K562 (cell line): ENCODE data around the gene RAVER2.

ENCODE experiments used
- MAFK ChIP-seq: IDR thresholded peaks from 2 replicates; pipeline ENCODE4 v1.6.1; 2011; ENCODE audit warnings: low read length, improper control_type of control experiment
- NFE2L1 ChIP-seq: fragments of 450-650 bp; IDR thresholded peaks from 2 replicates; pipeline ENCODE4 v1.6.1; 2016; ENCODE audit warnings: missing genetic modification characterization, low read depth, mild to moderate bottlenecking, missing compliant biosample characterization, moderate library complexity, borderline replicate concordance
- POLR2AphosphoS5 ChIP-seq: IDR thresholded peaks from 2 replicates; pipeline ENCODE4 v1.6.1; 2011; ENCODE audit warnings: mild to moderate bottlenecking, low read depth, low read length, moderate library complexity; ENCODE audit not compliant: control insufficient read depth, insufficient read depth
- SIN3A ChIP-seq, 2 experiments: fragments of 150-350 bp in 1 of 2; IDR thresholded peaks; 2 replicates each; pipeline ENCODE4 v1.6.1; 2011 to 2016; ENCODE audit warnings: borderline replicate concordance in 2 of 2, low read depth in 2 of 2, low read length in 2 of 2, mild to moderate bottlenecking in 2 of 2, moderate library complexity in 2 of 2; ENCODE audit not compliant: control insufficient read depth in 1 of 2
- SMAD1 ChIP-seq: fragments of 150-350 bp; IDR thresholded peaks from 2 replicates; pipeline ENCODE4 v1.6.1; 2014; ENCODE audit warnings: low read length, low read depth; ENCODE audit not compliant: partially characterized antibody
- SMC3 ChIP-seq: conservative IDR thresholded peaks from 2 replicates; pipeline ENCODE4 v1.6.1; 2011; ENCODE audit warnings: low read depth, low read length, improper control_type of control experiment; ENCODE audit not compliant: insufficient read depth
- SP1 ChIP-seq: sonication (generic); formaldehyde crosslinking; IDR thresholded peaks from 2 replicates; pipeline ENCODE4 v1.8.1; 2022; ENCODE audit warnings: mild to moderate bottlenecking, missing genetic modification reagents
- SREBF2 ChIP-seq: sonication (generic); formaldehyde crosslinking; IDR thresholded peaks from 2 replicates; pipeline ENCODE4 v1.4.0; 2020; ENCODE audit warnings: mild to moderate bottlenecking, missing genetic modification reagents
- ZNF224 ChIP-seq: sonication (generic); formaldehyde crosslinking; IDR thresholded peaks from 2 replicates; pipeline ENCODE4 v1.8.0; 2022; ENCODE audit warnings: mild to moderate bottlenecking, missing genetic modification reagents
- ZNF263 ChIP-seq: sonication (generic); formaldehyde crosslinking; IDR thresholded peaks from 2 replicates; pipeline ENCODE4 v1.8.0; 2022; ENCODE audit warnings: mild to moderate bottlenecking, missing genetic modification reagents, borderline replicate concordance
- TF ChIP-seq, protein P1 (sequence below), 2 experiments: fragments of 450-650 bp; formaldehyde crosslinking in 1 of 2; IDR thresholded peaks; 2 replicates each; pipeline versions ENCODE4 v1.4.0 to v1.6.1; 2014 to 2020; ENCODE audit warnings: mild to moderate bottlenecking in 2 of 2, borderline replicate concordance in 1 of 2, low read depth in 1 of 2
- TF ChIP-seq, protein P2 (sequence below): sonication (generic); formaldehyde crosslinking; IDR thresholded peaks from 2 replicates; pipeline ENCODE4 v1.4.0; 2020; ENCODE audit warnings: mild to moderate bottlenecking, missing genetic modification reagents
- TF ChIP-seq, protein P3 (sequence below): sonication (generic); formaldehyde crosslinking; IDR thresholded peaks from 2 replicates; pipeline ENCODE4 v1.9.0; 2022; ENCODE audit warnings: mild to moderate bottlenecking, missing genetic modification reagents
- TF ChIP-seq, protein P4 (sequence below), 3 experiments: IDR thresholded peaks in 2 of 3; conservative IDR thresholded peaks in 1 of 3; 2 replicates each; pipeline ENCODE4 v1.5.1; 2011 to 2012; ENCODE audit warnings: low read length in 3 of 3, mild to moderate bottlenecking in 3 of 3, control low read depth in 2 of 3, improper control_type of control experiment in 1 of 3, inconsistent platforms in 1 of 3, low read depth in 1 of 3, mixed read lengths in 1 of 3, moderate library complexity in 1 of 3; ENCODE audit not compliant: insufficient read depth in 2 of 3

DNA sequence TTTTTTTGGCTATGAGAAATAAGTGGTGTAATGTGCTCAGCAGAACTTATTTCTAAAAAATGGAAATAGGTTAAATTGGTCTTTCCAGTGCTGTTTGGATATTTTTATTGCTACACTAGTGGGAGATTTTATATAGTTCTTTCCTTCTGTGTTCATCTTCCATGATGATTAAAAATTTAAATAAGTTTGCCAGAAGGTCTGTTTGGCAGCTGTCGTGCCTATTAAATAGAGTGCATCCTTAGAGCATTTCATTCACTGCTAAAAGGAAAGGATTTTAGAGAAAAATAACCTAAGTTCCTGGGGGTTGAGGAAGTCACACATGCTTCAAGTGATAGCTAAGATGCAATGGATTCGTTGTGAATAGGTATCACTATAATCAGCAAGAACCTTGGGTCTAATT lies 29.7 kb upstream of the RAVER2 start:
- no peak for TF ChIP-seq ZNF263 (CRISPR knock-in tag)
- TF ChIP-seq NFE2L1 (tag): no peak
- TF ChIP-seq, protein P1, sequence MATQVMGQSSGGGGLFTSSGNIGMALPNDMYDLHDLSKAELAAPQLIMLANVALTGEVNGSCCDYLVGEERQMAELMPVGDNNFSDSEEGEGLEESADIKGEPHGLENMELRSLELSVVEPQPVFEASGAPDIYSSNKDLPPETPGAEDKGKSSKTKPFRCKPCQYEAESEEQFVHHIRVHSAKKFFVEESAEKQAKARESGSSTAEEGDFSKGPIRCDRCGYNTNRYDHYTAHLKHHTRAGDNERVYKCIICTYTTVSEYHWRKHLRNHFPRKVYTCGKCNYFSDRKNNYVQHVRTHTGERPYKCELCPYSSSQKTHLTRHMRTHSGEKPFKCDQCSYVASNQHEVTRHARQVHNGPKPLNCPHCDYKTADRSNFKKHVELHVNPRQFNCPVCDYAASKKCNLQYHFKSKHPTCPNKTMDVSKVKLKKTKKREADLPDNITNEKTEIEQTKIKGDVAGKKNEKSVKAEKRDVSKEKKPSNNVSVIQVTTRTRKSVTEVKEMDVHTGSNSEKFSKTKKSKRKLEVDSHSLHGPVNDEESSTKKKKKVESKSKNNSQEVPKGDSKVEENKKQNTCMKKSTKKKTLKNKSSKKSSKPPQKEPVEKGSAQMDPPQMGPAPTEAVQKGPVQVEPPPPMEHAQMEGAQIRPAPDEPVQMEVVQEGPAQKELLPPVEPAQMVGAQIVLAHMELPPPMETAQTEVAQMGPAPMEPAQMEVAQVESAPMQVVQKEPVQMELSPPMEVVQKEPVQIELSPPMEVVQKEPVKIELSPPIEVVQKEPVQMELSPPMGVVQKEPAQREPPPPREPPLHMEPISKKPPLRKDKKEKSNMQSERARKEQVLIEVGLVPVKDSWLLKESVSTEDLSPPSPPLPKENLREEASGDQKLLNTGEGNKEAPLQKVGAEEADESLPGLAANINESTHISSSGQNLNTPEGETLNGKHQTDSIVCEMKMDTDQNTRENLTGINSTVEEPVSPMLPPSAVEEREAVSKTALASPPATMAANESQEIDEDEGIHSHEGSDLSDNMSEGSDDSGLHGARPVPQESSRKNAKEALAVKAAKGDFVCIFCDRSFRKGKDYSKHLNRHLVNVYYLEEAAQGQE (IDR thresholded peaks at IDR 0.05; ENCODE audit: borderline replicate concordance): no peak
- TF ChIP-seq, protein P1 (CRISPR knock-in tag; IDR thresholded peaks at IDR 0.05; ENCODE audit: low read depth): no peak
- no peak for TF ChIP-seq SP1 (CRISPR knock-in tag)
- TF ChIP-seq SREBF2 (CRISPR knock-in tag): no peak
- no peak for TF ChIP-seq POLR2AphosphoS5
- no peak for TF ChIP-seq SIN3A (IDR thresholded peaks at IDR 0.05; ENCODE audit: borderline replicate concordance in 2 of 2, control insufficient read depth in 1 of 2, low read depth in 2 of 2, low read length in 2 of 2)
- TF ChIP-seq, protein P2, sequence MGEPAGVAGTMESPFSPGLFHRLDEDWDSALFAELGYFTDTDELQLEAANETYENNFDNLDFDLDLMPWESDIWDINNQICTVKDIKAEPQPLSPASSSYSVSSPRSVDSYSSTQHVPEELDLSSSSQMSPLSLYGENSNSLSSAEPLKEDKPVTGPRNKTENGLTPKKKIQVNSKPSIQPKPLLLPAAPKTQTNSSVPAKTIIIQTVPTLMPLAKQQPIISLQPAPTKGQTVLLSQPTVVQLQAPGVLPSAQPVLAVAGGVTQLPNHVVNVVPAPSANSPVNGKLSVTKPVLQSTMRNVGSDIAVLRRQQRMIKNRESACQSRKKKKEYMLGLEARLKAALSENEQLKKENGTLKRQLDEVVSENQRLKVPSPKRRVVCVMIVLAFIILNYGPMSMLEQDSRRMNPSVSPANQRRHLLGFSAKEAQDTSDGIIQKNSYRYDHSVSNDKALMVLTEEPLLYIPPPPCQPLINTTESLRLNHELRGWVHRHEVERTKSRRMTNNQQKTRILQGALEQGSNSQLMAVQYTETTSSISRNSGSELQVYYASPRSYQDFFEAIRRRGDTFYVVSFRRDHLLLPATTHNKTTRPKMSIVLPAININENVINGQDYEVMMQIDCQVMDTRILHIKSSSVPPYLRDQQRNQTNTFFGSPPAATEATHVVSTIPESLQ (CRISPR knock-in tag): no peak
- TF ChIP-seq, protein P3, sequence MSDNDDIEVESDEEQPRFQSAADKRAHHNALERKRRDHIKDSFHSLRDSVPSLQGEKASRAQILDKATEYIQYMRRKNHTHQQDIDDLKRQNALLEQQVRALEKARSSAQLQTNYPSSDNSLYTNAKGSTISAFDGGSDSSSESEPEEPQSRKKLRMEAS (CRISPR knock-in tag): no peak
- no peak for TF ChIP-seq MAFK
- TF ChIP-seq, protein P4, sequence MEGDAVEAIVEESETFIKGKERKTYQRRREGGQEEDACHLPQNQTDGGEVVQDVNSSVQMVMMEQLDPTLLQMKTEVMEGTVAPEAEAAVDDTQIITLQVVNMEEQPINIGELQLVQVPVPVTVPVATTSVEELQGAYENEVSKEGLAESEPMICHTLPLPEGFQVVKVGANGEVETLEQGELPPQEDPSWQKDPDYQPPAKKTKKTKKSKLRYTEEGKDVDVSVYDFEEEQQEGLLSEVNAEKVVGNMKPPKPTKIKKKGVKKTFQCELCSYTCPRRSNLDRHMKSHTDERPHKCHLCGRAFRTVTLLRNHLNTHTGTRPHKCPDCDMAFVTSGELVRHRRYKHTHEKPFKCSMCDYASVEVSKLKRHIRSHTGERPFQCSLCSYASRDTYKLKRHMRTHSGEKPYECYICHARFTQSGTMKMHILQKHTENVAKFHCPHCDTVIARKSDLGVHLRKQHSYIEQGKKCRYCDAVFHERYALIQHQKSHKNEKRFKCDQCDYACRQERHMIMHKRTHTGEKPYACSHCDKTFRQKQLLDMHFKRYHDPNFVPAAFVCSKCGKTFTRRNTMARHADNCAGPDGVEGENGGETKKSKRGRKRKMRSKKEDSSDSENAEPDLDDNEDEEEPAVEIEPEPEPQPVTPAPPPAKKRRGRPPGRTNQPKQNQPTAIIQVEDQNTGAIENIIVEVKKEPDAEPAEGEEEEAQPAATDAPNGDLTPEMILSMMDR (IDR thresholded peaks at IDR 0.05 in 2 of 3, conservative IDR thresholded peaks at IDR 0.05 in 1 of 3; ENCODE audit: insufficient read depth in 2 of 3, low read depth in 1 of 3, low read length in 3 of 3): no peak
- TF ChIP-seq ZNF224 (CRISPR knock-in tag): no peak
- no peak for TF ChIP-seq SMAD1
- TF ChIP-seq SMC3: no peak
